GM20000 (cell line): ENCODE measurements around the gene KRT75.

Experiments
- DNase-seq: peaks from one replicate; pipeline ENCODE4 v3.0.0; 2012; ENCODE audit warnings: low spot score
- TF ChIP-seq, protein P1 (sequence below): IDR thresholded peaks from 2 replicates; pipeline ENCODE4 v1.5.1; 2012; ENCODE audit warnings: mild to moderate bottlenecking, control low read depth; ENCODE audit errors: extremely low read depth, missing control alignments

The KRT75 gene

DNA sequence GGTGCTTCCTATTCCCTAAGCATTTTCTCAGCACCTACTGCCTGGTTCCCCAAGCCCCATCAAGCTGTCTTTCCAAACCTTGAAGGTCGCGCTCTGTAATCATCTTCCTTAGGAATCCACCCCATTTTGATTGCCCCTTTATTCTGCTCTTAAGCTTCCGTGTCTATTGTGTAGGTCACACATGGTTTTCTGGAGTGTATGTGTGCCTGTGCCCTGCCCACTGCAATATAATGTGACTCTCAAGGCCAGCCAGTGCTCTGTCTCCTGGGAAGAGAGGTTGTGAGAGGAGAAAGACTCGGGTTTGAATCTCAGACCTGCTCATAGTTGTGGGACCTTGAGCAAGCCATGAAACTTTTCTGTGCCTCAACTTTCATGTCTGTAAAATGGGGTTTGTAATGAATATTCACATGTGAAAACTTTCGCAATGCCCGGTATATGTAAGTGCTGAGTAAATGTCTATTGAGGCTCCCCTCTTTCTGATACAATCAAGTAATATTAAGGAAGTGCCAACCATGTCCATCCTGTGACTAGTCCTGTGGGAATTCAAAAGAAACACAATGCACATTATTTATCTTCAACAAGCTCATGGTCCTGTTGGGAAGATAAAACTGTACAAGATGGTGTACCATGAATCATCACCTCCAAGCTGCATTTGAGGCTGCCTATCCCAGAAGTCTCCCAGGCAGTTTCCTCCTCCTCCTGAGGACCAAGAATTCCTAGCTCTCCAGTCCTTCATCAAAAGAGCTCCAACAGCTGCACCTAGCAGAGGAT lies 774 bp upstream of the KRT75 start:
- DNase-seq: no peak
- TF ChIP-seq, protein P1, sequence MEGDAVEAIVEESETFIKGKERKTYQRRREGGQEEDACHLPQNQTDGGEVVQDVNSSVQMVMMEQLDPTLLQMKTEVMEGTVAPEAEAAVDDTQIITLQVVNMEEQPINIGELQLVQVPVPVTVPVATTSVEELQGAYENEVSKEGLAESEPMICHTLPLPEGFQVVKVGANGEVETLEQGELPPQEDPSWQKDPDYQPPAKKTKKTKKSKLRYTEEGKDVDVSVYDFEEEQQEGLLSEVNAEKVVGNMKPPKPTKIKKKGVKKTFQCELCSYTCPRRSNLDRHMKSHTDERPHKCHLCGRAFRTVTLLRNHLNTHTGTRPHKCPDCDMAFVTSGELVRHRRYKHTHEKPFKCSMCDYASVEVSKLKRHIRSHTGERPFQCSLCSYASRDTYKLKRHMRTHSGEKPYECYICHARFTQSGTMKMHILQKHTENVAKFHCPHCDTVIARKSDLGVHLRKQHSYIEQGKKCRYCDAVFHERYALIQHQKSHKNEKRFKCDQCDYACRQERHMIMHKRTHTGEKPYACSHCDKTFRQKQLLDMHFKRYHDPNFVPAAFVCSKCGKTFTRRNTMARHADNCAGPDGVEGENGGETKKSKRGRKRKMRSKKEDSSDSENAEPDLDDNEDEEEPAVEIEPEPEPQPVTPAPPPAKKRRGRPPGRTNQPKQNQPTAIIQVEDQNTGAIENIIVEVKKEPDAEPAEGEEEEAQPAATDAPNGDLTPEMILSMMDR: no peak

GRCh38 chr12:52433501-52434080 lies 580 bp downstream of the KRT75 start:
- TF ChIP-seq, protein P1: no peak
- DNase-seq: no peak

DNA sequence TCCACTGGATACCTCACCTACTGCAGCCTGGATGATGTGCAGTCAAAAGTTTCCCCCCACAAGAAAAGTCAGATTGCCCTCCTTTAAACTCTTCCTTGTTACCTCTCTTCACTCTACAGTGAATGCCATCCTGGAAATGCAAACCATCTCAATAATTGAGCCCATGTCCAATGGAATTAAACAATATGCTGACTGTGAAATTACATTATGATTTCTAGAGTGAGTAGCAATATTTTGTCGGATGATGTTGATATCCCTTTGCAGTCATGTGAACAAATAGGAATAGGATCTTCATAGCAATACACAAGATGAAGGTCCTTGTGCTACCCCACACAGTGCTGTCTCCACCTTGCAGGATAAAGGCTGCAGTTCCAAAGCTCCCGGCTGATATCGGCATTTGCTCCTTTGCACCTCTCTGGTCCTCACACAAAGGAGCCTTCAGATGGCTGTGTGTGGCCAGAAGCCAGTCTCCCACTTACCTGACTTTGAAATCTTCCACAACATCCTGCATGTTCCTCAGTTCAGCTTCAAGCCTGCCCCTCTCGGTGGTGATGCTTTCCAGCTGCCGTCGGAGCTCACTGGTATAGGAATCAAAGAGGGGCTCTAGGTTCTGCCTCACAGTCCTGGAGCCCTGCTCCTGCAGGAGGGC lies 1.5 kb downstream of the KRT75 start:
- no peak for DNase-seq
- TF ChIP-seq, protein P1: no peak

DNA sequence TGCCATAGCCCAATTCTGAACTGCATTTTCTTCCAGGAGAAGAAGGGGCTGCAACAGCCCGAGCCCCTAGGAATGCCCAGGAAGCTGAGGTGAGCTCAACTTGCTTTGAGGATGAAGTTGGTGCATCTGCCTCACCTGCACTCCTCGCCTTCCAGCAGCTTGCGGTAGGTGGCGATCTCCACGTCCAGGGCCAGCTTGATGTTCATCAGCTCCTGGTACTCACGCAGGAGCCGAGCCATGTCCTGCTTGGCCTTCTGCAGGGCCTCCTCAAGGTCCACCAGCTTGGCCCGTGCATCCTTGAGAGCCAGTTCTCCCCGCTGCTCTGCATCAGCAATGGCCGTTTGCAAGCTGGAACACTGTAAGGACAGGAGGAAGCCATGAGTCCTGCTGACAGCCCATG lies 6.0 kb downstream of the KRT75 start:
- TF ChIP-seq, protein P1: no peak
- no peak for DNase-seq

GRCh38 chr12:52427083-52427482 lies 7.1 kb downstream of the KRT75 start:
- TF ChIP-seq, protein P1: no peak
- no peak for DNase-seq

- DNase-seq: no peak
- TF ChIP-seq, protein P1: no peak
Observed at GRCh38 chr12:52426034-52426433, 8.1 kb downstream of the KRT75 start.

GRCh38 chr12:52425466-52425865 lies 8.7 kb downstream of the KRT75 start:
- TF ChIP-seq, protein P1: no peak
- no peak for DNase-seq
